CD4-positive, alpha-beta memory T cell (primary cell): ENCODE measurements around the gene SPATA6. TPM values are rescaled to one million over a fixed set of nuclear protein-coding genes. Genes with fewer than 3 reads are reported as not detected.

Experiments
- CTCF ChIA-PET: fragments of 350-600 bp; sonication (Branson Sonifier 250); formaldehyde crosslinking; loops from one replicate; lab custom pipeline; 2021; ENCODE audit warnings: inconsistent platforms; ENCODE audit not compliant: partially characterized antibody; lab: Charles Lee
- POLR2A ChIA-PET: fragments of 350-600 bp; sonication (Branson Sonifier 250); formaldehyde crosslinking; loops from one replicate; lab custom pipeline; 2021; ENCODE audit not compliant: partially characterized antibody; lab: Charles Lee
- DNase-seq, 5 donors: peaks; one replicate each; pipeline versions ENCODE4 v3.0.0 to v3.0.0-alpha.2; 2020 to 2022; ENCODE audit warnings: mixed read lengths in 1 of 5
- H3K27ac ChIP-seq: one replicate; pipeline ENCODE4 v1.7.0; 2013; ENCODE audit warnings: low read depth, low read length
- H3K27me3 ChIP-seq: 2 replicates; pipeline ENCODE4 v1.7.0; 2013; ENCODE audit warnings: mild to moderate bottlenecking, low read length, moderate library complexity; ENCODE audit not compliant: insufficient read depth
- H3K36me3 ChIP-seq: 2 replicates; pipeline ENCODE4 v1.7.0; 2013; ENCODE audit warnings: mild to moderate bottlenecking, low read length, moderate library complexity; ENCODE audit not compliant: insufficient read depth
- H3K4me1 ChIP-seq: 2 replicates; pipeline ENCODE4 v1.7.0; 2013; ENCODE audit warnings: mild to moderate bottlenecking, low read length, moderate library complexity; ENCODE audit not compliant: insufficient read depth
- H3K4me3 ChIP-seq, 2 donors: one replicate each; pipeline ENCODE4 v1.7.0; 2013; ENCODE audit warnings: low read length in 2 of 2, mild to moderate bottlenecking in 1 of 2
- H3K9me3 ChIP-seq, 2 donors: one replicate each; pipeline ENCODE4 v1.7.0; 2013; ENCODE audit warnings: low read length in 2 of 2, control low read depth in 1 of 2; ENCODE audit not compliant: control insufficient read depth in 1 of 2
- H3K27ac Mint-ChIP-seq, 7 donors: one replicate each; pipeline ENCODE4 v1.8.0; 2020 to 2021; ENCODE audit warnings: mixed read lengths in 7 of 7, mild to moderate bottlenecking in 6 of 7, inconsistent platforms in 3 of 7, moderate library complexity in 3 of 7
- H3K27me3 Mint-ChIP-seq, 2 donors: one replicate each; pipeline ENCODE4 v1.8.0; 2020 to 2021; ENCODE audit warnings: mixed read lengths in 2 of 2
- H3K36me3 Mint-ChIP-seq, 2 donors: one replicate each; pipeline ENCODE4 v1.8.0; 2020 to 2021; ENCODE audit warnings: mixed read lengths in 2 of 2, inconsistent platforms in 1 of 2, mild to moderate bottlenecking in 1 of 2
- H3K4me1 Mint-ChIP-seq, 4 donors: one replicate each; pipeline ENCODE4 v1.8.0; 2020 to 2021; ENCODE audit warnings: mixed read lengths in 4 of 4, mild to moderate bottlenecking in 1 of 4
- H3K4me3 Mint-ChIP-seq, 8 donors: one replicate each; pipeline ENCODE4 v1.8.0; 2020 to 2021; ENCODE audit warnings: mixed read lengths in 8 of 8, mild to moderate bottlenecking in 7 of 8, moderate library complexity in 6 of 8, inconsistent platforms in 3 of 8
- H3K9me3 Mint-ChIP-seq, 8 donors: one replicate each; pipeline ENCODE4 v1.8.0; 2020 to 2021; ENCODE audit warnings: mixed read lengths in 8 of 8, mild to moderate bottlenecking in 5 of 8, inconsistent platforms in 3 of 8, moderate library complexity in 1 of 8
- intact Hi-C: fragments of 100-400 bp; cut with micrococcal nuclease; formaldehyde crosslinking; loops from one replicate; pipeline ENCODE4 v1.15.1; 2023
- polyA plus RNA-seq, 2 donors: library from polyadenylated mRNA; unstranded; fragments of 300-500 nt; fragmentation: Illumina TruSeq; gene quantifications; one replicate each; pipeline ENCODE4 v1.2.3, GENCODE V29; 2021
- total RNA-seq, 2 experiments: library from RNA; stranded (reverse); gene quantifications; one replicate each; pipeline ENCODE4 v1.2.3, GENCODE V29; 2021

The SPATA6 gene
- total and polyA plus RNA-seq, 4 experiments from 2014 or later: 1.0 to 2.7 (median 1.9) TPM

DNA sequence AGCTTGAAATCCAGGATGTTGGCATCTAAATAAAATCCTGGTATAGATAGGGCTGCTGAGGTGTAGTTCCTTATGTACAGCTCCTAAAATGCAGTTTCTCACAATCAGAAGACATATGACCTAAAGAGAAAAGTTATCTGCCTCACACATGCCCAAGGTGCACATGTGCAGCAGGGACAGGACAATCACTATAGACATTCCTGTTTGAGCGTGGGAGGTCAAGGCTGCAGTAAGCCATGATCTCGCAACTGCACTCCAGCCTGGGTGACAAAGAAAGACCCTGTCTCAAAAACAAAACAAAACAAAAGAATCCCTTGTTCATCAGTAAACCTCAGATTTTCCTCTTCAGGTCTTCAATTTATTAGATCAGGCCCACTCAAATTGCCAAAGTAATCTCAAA, 66.1 kb downstream of the SPATA6 start:
- H3K36me3 ChIP-seq: no peaks in the 10 kb centered on the region
- no peaks in the 10 kb centered on the region for H3K4me1 ChIP-seq
- H3K9me3 ChIP-seq: no peaks in the 10 kb centered on the region
- intact Hi-C loops: no loop called here
- H3K27ac Mint-ChIP-seq: no peak overlapping the region
- no peaks in the 10 kb centered on the region for H3K4me1 Mint-ChIP-seq
- no peaks in the 10 kb centered on the region for H3K27me3 ChIP-seq
- no peaks in the 10 kb centered on the region for H3K36me3 Mint-ChIP-seq
- no peak for DNase-seq
- H3K27ac ChIP-seq: no peak overlapping the region
- H3K9me3 Mint-ChIP-seq: peaks cover 0 to 2% (median 0%) of the 10 kb centered on the region in 8 donors
- POLR2A ChIA-PET: no interaction called here
- no peak overlapping the region for H3K4me3 ChIP-seq
- no peak overlapping the region for H3K4me3 Mint-ChIP-seq
- CTCF ChIA-PET: no interaction called here
- H3K27me3 Mint-ChIP-seq: no peaks in the 10 kb centered on the region

GRCh38 chr1:48405400-48405799, 66.6 kb downstream of the SPATA6 start:
- Mint-ChIP-seq H3K36me3 (no peaks in the 10 kb centered on the region), H3K9me3 (peaks cover 0 to 2% (median 0%) of the 10 kb centered on the region in 8 donors), H3K27ac (no peak overlapping the region), H3K27me3 (no peaks in the 10 kb centered on the region), H3K4me1 (no peaks in the 10 kb centered on the region), H3K4me3 (no peak overlapping the region)
- intact Hi-C loops: no loop called here
- Histone ChIP-seq H3K4me1 (no peaks in the 10 kb centered on the region), H3K27ac (no peak overlapping the region), H3K4me3 (no peak overlapping the region), H3K27me3 (no peaks in the 10 kb centered on the region), H3K9me3 (no peaks in the 10 kb centered on the region), H3K36me3 (no peaks in the 10 kb centered on the region)
- DNase-seq: no peak
- POLR2A ChIA-PET: no interaction called here
- CTCF ChIA-PET: no interaction called here

- H3K36me3 Mint-ChIP-seq: no peaks in the 10 kb centered on the region
- no peaks in the 10 kb centered on the region for H3K27me3 Mint-ChIP-seq
- no peaks in the 10 kb centered on the region for H3K36me3 ChIP-seq
- H3K4me1 Mint-ChIP-seq: no peaks in the 10 kb centered on the region
- H3K4me3 Mint-ChIP-seq: no peak overlapping the region
- no peaks in the 10 kb centered on the region for H3K9me3 Mint-ChIP-seq
- no peak for DNase-seq
- POLR2A ChIA-PET: no interaction called here
- no peak overlapping the region for H3K4me3 ChIP-seq
- intact Hi-C loops: no loop called here
- H3K27me3 ChIP-seq: no peaks in the 10 kb centered on the region
- H3K27ac ChIP-seq: no peak overlapping the region
- no peaks in the 10 kb centered on the region for H3K4me1 ChIP-seq
- CTCF ChIA-PET: no interaction called here
- H3K9me3 ChIP-seq: no peaks in the 10 kb centered on the region
- H3K27ac Mint-ChIP-seq: peak overlapping the region in 1 of 7 donors; percentile 63
Observed at GRCh38 chr1:48402599-48402998, 69.4 kb downstream of the SPATA6 start.

DNA sequence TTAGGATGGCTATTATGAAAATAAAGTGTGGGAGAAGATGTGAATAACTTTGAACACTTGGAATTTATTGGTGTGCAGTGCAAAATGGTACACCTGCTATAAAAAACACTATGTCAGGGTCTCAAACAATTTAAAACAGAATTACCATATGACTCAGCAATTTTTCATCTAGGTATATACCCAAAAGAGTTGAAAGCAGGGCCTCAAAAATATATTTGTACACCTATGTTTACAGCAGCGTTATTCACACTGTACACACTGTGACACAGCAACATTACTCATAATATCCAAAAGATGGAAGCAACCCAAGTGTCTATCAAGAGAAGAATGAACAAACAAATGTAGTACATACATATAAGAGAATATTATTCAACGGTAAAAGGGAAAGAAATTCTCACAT, 75.8 kb downstream of the SPATA6 start:
- no peaks in the 10 kb centered on the region for H3K36me3 ChIP-seq
- H3K9me3 Mint-ChIP-seq: peaks cover 0 to 3% (median 0%) of the 10 kb centered on the region in 8 donors
- H3K27ac Mint-ChIP-seq: no peak overlapping the region
- ChIA-PET CTCF (no interaction called here), POLR2A (no interaction called here)
- H3K27me3 ChIP-seq: no peaks in the 10 kb centered on the region
- intact Hi-C loops: no loop called here
- H3K4me1 ChIP-seq: no peaks in the 10 kb centered on the region
- H3K36me3 Mint-ChIP-seq: peaks cover 0 to 3% of the 10 kb centered on the region in 2 donors
- no peak overlapping the region for H3K4me3 Mint-ChIP-seq
- H3K27me3 Mint-ChIP-seq: no peaks in the 10 kb centered on the region
- H3K4me3 ChIP-seq: no peak overlapping the region
- H3K27ac ChIP-seq: no peak overlapping the region
- H3K9me3 ChIP-seq: no peaks in the 10 kb centered on the region
- no peaks in the 10 kb centered on the region for H3K4me1 Mint-ChIP-seq
- no peak for DNase-seq

- H3K27ac Mint-ChIP-seq: no peak overlapping the region
- H3K4me3 ChIP-seq: no peak overlapping the region
- no peaks in the 10 kb centered on the region for H3K4me1 ChIP-seq
- DNase-seq: no peak
- H3K36me3 ChIP-seq: no peaks in the 10 kb centered on the region
- no peak overlapping the region for H3K4me3 Mint-ChIP-seq
- H3K27me3 ChIP-seq: no peaks in the 10 kb centered on the region
- ChIA-PET CTCF (no interaction called here), POLR2A (no interaction called here)
- no peak overlapping the region for H3K27ac ChIP-seq
- H3K9me3 Mint-ChIP-seq: peaks cover 0 to 4% (median 0%) of the 10 kb centered on the region in 8 donors
- H3K4me1 Mint-ChIP-seq: no peaks in the 10 kb centered on the region
- H3K9me3 ChIP-seq: no peaks in the 10 kb centered on the region
- peaks cover 0 to 1% of the 10 kb centered on the region in 2 donors for H3K27me3 Mint-ChIP-seq
- intact Hi-C loops: no loop called here
- peaks cover 0 to 7% of the 10 kb centered on the region in 2 donors for H3K36me3 Mint-ChIP-seq
Observed at GRCh38 chr1:48391926-48392325, 80.1 kb downstream of the SPATA6 start.

DNA sequence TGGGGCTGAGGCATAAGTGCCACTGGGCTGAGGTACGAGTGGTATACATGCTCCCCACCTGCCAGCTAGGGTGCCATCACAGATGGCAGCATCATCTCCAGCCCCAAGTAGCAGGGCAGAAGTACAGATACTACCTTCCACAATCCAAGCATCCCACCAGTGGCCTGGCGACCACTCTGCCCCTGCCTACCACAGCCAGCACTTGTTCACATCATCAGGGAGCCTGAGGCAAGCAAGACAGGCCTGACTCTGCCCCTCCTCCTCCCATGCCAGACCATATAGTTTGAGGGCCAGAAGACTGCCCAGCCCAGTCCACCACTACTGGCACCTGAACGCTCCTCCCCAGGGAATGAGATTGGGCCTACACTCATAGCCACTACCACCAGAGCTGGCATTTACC, 84.6 kb downstream of the SPATA6 start:
- ChIA-PET POLR2A (no interaction called here), CTCF (no interaction called here)
- Histone ChIP-seq H3K4me3 (no peak overlapping the region), H3K27me3 (no peaks in the 10 kb centered on the region), H3K36me3 (no peaks in the 10 kb centered on the region), H3K27ac (no peak overlapping the region), H3K4me1 (no peaks in the 10 kb centered on the region), H3K9me3 (no peaks in the 10 kb centered on the region)
- Mint-ChIP-seq H3K4me3 (no peak overlapping the region), H3K36me3 (peaks cover 0 to 4% of the 10 kb centered on the region in 2 donors), H3K27me3 (peaks cover 0 to 1% of the 10 kb centered on the region in 2 donors), H3K27ac (no peak overlapping the region), H3K9me3 (peaks cover 0 to 4% (median 0%) of the 10 kb centered on the region in 8 donors), H3K4me1 (no peaks in the 10 kb centered on the region)
- DNase-seq: no peak
- intact Hi-C loops: no loop called here

GRCh38 chr1:48374785-48375184, 97.2 kb downstream of the SPATA6 start:
- Mint-ChIP-seq H3K27me3 (no peaks in the 10 kb centered on the region), H3K36me3 (peaks cover 3 to 9% of the 10 kb centered on the region in 2 donors), H3K4me3 (no peak overlapping the region), H3K9me3 (peaks cover 8 to 22% (median 17%) of the 10 kb centered on the region in 8 donors), H3K27ac (no peak overlapping the region), H3K4me1 (no peaks in the 10 kb centered on the region)
- ChIA-PET CTCF (no interaction called here), POLR2A (no interaction called here)
- intact Hi-C loops: no loop called here
- no peaks in the 10 kb centered on the region for H3K36me3 ChIP-seq
- H3K27me3 ChIP-seq: no peaks in the 10 kb centered on the region
- H3K4me1 ChIP-seq: no peaks in the 10 kb centered on the region
- DNase-seq: no peak
- no peaks in the 10 kb centered on the region for H3K9me3 ChIP-seq
- H3K27ac ChIP-seq: no peak overlapping the region
- H3K4me3 ChIP-seq: no peak overlapping the region

- peaks cover 0 to 2% of the 10 kb centered on the region in 2 donors for H3K36me3 Mint-ChIP-seq
- no peak overlapping the region for H3K27ac Mint-ChIP-seq
- DNase-seq: no peak
- no peaks in the 10 kb centered on the region for H3K27me3 Mint-ChIP-seq
- Histone ChIP-seq H3K9me3 (no peaks in the 10 kb centered on the region), H3K36me3 (no peaks in the 10 kb centered on the region), H3K4me3 (no peak overlapping the region), H3K27me3 (no peaks in the 10 kb centered on the region), H3K27ac (no peak overlapping the region), H3K4me1 (no peaks in the 10 kb centered on the region)
- H3K4me1 Mint-ChIP-seq: no peaks in the 10 kb centered on the region
- no peak overlapping the region for H3K4me3 Mint-ChIP-seq
- ChIA-PET POLR2A (no interaction called here), CTCF (no interaction called here)
- H3K9me3 Mint-ChIP-seq: peaks cover 3 to 22% (median 17%) of the 10 kb centered on the region in 8 donors
- intact Hi-C loops: no loop called here
Observed at GRCh38 chr1:48371598-48371997, 100.4 kb downstream of the SPATA6 start.
